GM23338 (cell line): ENCODE results near the gene KCNA3. TPM values are rescaled to one million over a fixed set of nuclear protein-coding genes. Genes with fewer than 3 reads are reported as not detected.

Source experiments
- ATAC-seq: fragments of 200-7000 bp; cut with Tn5 transposase; 3 replicates; pipeline ENCODE4 v1.9.1; 2020
- DNase-seq: peaks from one replicate; pipeline ENCODE4 v3.0.0-alpha.2; 2015; ENCODE audit warnings: low spot score
- H2AFZ ChIP-seq: fragments of 200-600 bp; sonication (generic); 2 replicates; pipeline ENCODE4 v1.8.0; 2016; ENCODE audit warnings: antibody characterized with exemption, mild to moderate bottlenecking, moderate library complexity
- H3F3A ChIP-seq: fragments of 200-600 bp; sonication (generic); replicated peaks from 2 replicates; pipeline ENCODE4 v1.8.0; 2017; ENCODE audit warnings: antibody characterized with exemption, mixed run types, low read depth
- H3K27ac ChIP-seq: fragments of 200-600 bp; sonication (generic); 2 replicates; pipeline ENCODE4 v1.6.1; 2016; ENCODE audit warnings: low read depth
- H3K27me3 ChIP-seq: fragments of 200-600 bp; sonication (generic); 2 replicates; pipeline ENCODE4 v1.8.0; 2016; ENCODE audit warnings: mild to moderate bottlenecking, mixed run types, moderate library complexity; ENCODE audit not compliant: insufficient read depth
- H3K36me3 ChIP-seq: fragments of 200-600 bp; sonication (generic); 2 replicates; pipeline ENCODE4 v1.8.0; 2016; ENCODE audit warnings: mild to moderate bottlenecking; ENCODE audit not compliant: insufficient read depth
- H3K4me1 ChIP-seq: fragments of 200-600 bp; sonication (generic); 2 replicates; pipeline ENCODE4 v1.8.0; 2016; ENCODE audit warnings: mild to moderate bottlenecking, moderate library complexity; ENCODE audit not compliant: insufficient read depth
- H3K4me2 ChIP-seq: fragments of 200-600 bp; sonication (generic); 2 replicates; pipeline ENCODE4 v1.7.1; 2017; ENCODE audit warnings: mixed run types
- H3K4me3 ChIP-seq: fragments of 200-600 bp; sonication (generic); 2 replicates; pipeline ENCODE4 v1.6.1; 2016; ENCODE audit warnings: mixed run types
- H3K79me2 ChIP-seq: fragments of 200-600 bp; sonication (generic); replicated peaks from 2 replicates; pipeline ENCODE4 v1.8.0; 2017; ENCODE audit warnings: mild to moderate bottlenecking; ENCODE audit not compliant: insufficient read depth
- H3K9me2 ChIP-seq: fragments of 200-600 bp; sonication (generic); 2 replicates; pipeline ENCODE4 v1.8.0; 2017; ENCODE audit not compliant: insufficient read depth
- H4K20me1 ChIP-seq: fragments of 200-600 bp; sonication (generic); replicated peaks from 2 replicates; pipeline ENCODE4 v1.8.0; 2017; ENCODE audit warnings: mild to moderate bottlenecking; ENCODE audit not compliant: insufficient read depth
- H3K27ac Mint-ChIP-seq: 2 replicates; pipeline ENCODE4 v1.8.0; 2020; ENCODE audit warnings: inconsistent platforms, mild to moderate bottlenecking, moderate library complexity, mixed read lengths
- H3K27me3 Mint-ChIP-seq: 3 replicates; pipeline ENCODE4 v1.8.0; 2022; ENCODE audit warnings: low read depth, mild to moderate bottlenecking, moderate library complexity, mixed read lengths, inconsistent platforms; ENCODE audit not compliant: insufficient read depth, poor library complexity
- H3K36me3 Mint-ChIP-seq: 3 replicates; pipeline ENCODE4 v1.8.0; 2021; ENCODE audit warnings: low read depth, mild to moderate bottlenecking, inconsistent platforms, moderate library complexity, mixed read lengths
- H3K4me1 Mint-ChIP-seq: 3 replicates; pipeline ENCODE4 v1.8.0; 2020; ENCODE audit warnings: mild to moderate bottlenecking, inconsistent platforms, mixed read lengths
- H3K4me3 Mint-ChIP-seq: 3 replicates; pipeline ENCODE4 v1.8.0; 2021; ENCODE audit warnings: moderate library complexity, mild to moderate bottlenecking, inconsistent platforms, mixed read lengths
- H3K9me3 Mint-ChIP-seq: 3 replicates; pipeline ENCODE4 v1.8.0; 2020; ENCODE audit warnings: moderate library complexity, mild to moderate bottlenecking, inconsistent platforms, mixed read lengths
- CREB1 ChIP-seq: fragments of 250-450 bp; sonication (Bioruptor Pico); IDR thresholded peaks from 2 replicates; pipeline ENCODE4 v1.5.0; 2020; ENCODE audit warnings: low read depth, mild to moderate bottlenecking, moderate library complexity
- CTCF ChIP-seq, 2 experiments: fragments of 200-600 bp in 1 of 2; sonication (generic) in 1 of 2; conservative IDR thresholded peaks; 2 replicates each; pipeline versions ENCODE4 v1.5.1 to v1.6.1; 2016 to 2017; ENCODE audit warnings: antibody characterized with exemption in 2 of 2, low read depth in 2 of 2, mild to moderate bottlenecking in 2 of 2, moderate library complexity in 1 of 2
- EZH2phosphoT487 ChIP-seq: fragments of 200-600 bp; sonication (generic); IDR thresholded peaks from one replicate; pipeline ENCODE4 v1.8.1; 2018; ENCODE audit warnings: antibody characterized with exemption; ENCODE audit not compliant: unreplicated experiment
- STAT1 ChIP-seq: IDR thresholded peaks from one replicate; pipeline ENCODE4 v1.6.1; 2016; ENCODE audit warnings: antibody characterized with exemption; ENCODE audit not compliant: unreplicated experiment
- ZNF114 ChIP-seq: fragments of 250-450 bp; sonication (Bioruptor Pico); IDR thresholded peaks from 2 replicates; pipeline ENCODE4 v1.5.0; 2020; ENCODE audit warnings: mild to moderate bottlenecking, moderate library complexity
- ZNF462 ChIP-seq: fragments of 250-450 bp; sonication (Bioruptor Pico); IDR thresholded peaks from 2 replicates; pipeline ENCODE4 v1.5.0; 2020; ENCODE audit warnings: mild to moderate bottlenecking, moderate library complexity
- polyA plus RNA-seq: library from polyadenylated mRNA; unstranded; fragments of >200 nt; fragmentation: Nextera tagmentation; extraction: Ambion mirVana; gene quantifications from 2 replicates; pipeline ENCODE4 v1.2.1, GENCODE V29; 2016
- total RNA-seq: library from RNA; depleted of rRNA; stranded (reverse); fragments of >200 nt; shearing (Covaris generic); gene quantifications from 2 replicates; pipeline ENCODE4 v1.2.3, GENCODE V29; 2014
- TF ChIP-seq, protein P1 (sequence below): IDR thresholded peaks from one replicate; pipeline ENCODE4 v1.6.1; 2018; ENCODE audit warnings: antibody characterized with exemption; ENCODE audit not compliant: unreplicated experiment

Gene KCNA3
- total and polyA plus RNA-seq, 2 experiments from 2014 or later = 0.32 to 4.2 TPM

DNA sequence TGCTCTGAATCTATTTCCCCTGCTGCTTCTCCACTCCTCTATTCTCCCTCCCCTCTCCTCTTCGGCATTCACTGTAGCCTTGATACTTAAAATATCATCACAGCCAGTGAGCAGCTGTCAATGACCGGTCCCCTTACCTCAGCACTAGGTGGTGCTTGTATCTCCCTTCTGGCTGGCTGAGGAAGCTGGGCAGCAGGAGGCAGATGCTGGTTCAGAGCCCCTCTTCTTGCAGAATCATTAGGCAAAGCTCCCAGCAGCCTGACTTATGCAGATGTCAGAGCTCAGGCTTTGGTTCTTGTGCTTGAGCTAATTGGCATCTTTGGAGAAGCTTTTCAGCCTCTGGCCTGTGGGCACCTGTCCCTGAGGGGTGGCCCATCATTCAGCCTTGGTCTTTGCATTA lies 36.7 kb downstream of the KCNA3 start:
- Histone ChIP-seq H2AFZ (no peak overlapping the region), H3K27me3 (no peaks in the 10 kb centered on the region), H3K9me2 (no peaks in the 10 kb centered on the region), H3K4me3 (no peak overlapping the region), H3K79me2 (no peaks in the 10 kb centered on the region), H3K36me3 (no peaks in the 10 kb centered on the region), H3F3A (no peaks in the 10 kb centered on the region), H3K4me2 (no peak overlapping the region), H3K4me1 (no peaks in the 10 kb centered on the region), H4K20me1 (no peaks in the 10 kb centered on the region), H3K27ac (no peak overlapping the region)
- Mint-ChIP-seq H3K4me1 (no peaks in the 10 kb centered on the region), H3K4me3 (no peak overlapping the region), H3K36me3 (no peaks in the 10 kb centered on the region), H3K27ac (no peak overlapping the region), H3K27me3 (peaks cover 8% of the 10 kb centered on the region), H3K9me3 (no peaks in the 10 kb centered on the region)
- peak; percentile 14 for DNase-seq
- no peak for TF ChIP-seq EZH2phosphoT487
- TF ChIP-seq ZNF462 (CRISPR knock-in tag) = no peak
- TF ChIP-seq ZNF114 (CRISPR knock-in tag) = no peak
- TF ChIP-seq CREB1 = no peak
- peak in 1 of 2 experiments; percentile 47; a peak in 2 of 4 replicates for TF ChIP-seq CTCF (conservative IDR thresholded peaks at IDR 0.05; ENCODE audit: low read depth in 2 of 2)
- TF ChIP-seq, protein P1, sequence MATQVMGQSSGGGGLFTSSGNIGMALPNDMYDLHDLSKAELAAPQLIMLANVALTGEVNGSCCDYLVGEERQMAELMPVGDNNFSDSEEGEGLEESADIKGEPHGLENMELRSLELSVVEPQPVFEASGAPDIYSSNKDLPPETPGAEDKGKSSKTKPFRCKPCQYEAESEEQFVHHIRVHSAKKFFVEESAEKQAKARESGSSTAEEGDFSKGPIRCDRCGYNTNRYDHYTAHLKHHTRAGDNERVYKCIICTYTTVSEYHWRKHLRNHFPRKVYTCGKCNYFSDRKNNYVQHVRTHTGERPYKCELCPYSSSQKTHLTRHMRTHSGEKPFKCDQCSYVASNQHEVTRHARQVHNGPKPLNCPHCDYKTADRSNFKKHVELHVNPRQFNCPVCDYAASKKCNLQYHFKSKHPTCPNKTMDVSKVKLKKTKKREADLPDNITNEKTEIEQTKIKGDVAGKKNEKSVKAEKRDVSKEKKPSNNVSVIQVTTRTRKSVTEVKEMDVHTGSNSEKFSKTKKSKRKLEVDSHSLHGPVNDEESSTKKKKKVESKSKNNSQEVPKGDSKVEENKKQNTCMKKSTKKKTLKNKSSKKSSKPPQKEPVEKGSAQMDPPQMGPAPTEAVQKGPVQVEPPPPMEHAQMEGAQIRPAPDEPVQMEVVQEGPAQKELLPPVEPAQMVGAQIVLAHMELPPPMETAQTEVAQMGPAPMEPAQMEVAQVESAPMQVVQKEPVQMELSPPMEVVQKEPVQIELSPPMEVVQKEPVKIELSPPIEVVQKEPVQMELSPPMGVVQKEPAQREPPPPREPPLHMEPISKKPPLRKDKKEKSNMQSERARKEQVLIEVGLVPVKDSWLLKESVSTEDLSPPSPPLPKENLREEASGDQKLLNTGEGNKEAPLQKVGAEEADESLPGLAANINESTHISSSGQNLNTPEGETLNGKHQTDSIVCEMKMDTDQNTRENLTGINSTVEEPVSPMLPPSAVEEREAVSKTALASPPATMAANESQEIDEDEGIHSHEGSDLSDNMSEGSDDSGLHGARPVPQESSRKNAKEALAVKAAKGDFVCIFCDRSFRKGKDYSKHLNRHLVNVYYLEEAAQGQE = no peak
- no peak for TF ChIP-seq STAT1
- peak; percentile 71 for ATAC-seq
